ENCODE data around the gene EXTL1. TPM values are rescaled to one million over a fixed set of nuclear protein-coding genes. Genes with fewer than 3 reads are reported as not detected.

The EXTL1 gene
- total and polyA plus RNA-seq, 2 of the 4 experiments (the other 2 are of a cell fraction) = 0.90 to 5.2 TPM

DNA sequence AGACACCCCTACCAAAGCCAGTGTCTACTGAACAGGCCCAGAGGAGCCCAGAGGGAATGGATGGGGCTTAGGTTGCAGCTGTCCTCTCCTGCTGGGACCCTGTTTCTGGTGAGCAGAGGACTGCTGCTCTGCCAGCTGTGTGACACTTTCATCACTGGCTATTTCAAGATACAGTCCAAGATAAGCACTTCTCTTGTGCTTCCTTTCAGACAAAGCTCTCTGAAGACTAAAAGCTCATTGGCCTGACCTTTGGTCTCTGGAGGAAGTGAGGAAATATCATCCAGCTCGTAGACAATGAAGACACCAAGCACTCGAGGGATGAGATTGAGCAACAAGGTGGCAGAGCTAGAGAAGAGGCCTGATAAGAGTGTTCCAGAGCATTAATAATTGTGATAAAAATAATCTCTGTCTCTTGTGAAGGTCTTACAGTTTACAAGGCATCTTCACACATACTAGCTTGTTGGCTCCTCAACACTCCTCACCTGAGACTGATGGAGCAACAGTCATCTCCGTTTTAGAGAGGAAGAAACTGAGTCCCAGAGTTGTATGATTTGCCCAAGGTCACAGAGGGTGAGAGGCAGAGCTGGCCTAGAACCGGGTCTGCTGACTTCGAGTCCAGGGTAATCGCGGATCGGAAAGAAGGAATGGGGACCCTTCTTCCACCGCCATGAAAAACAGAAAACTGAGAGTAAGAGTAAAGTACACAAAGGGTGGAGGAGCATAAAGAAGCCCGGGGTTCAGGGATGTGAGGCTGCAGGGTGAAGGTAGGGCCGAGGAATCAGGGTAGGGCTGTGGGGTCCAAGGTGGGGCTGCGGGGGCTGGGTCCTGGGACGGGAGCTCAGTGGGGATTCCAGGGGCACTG lies 24.4 kb upstream of the EXTL1 start:
- in situ Hi-C loops (cut with MboI; ENCODE audit: low sequenced_read_pairs) = loop anchor here (5.0 to 10.0 kb wide), 2 partner anchors 100 to 172 kb away; no protein-coding TSS in a partner anchor
- intact Hi-C loops (cut with micrococcal nuclease) = no loop called here
- Histone ChIP-seq H4K8ac (ENCODE audit: low read depth in 2 of 2, low read length in 2 of 2) (peak overlapping the region; percentile 90 to 98), H2BK20ac (ENCODE audit: low read depth, low read length) (peak overlapping the region; percentile 46; the same call in 1 of the 2 replicates), H3K27me3 (ENCODE audit: control insufficient read depth, insufficient read depth, low read length) (no peaks in the 10 kb centered on the region), H3K36me3 (ENCODE audit: control insufficient read depth, insufficient read depth, low read length) (no peaks in the 10 kb centered on the region), H2BK120ac (ENCODE audit: low read depth, low read length) (peak overlapping the region; percentile 71), H3K23ac (ENCODE audit: low read depth, low read length) (peak overlapping the region; percentile 92), H3K4me3 (ENCODE audit: insufficient read depth, low read depth, low read length) (peak overlapping the region; percentile 48), H4K91ac (ENCODE audit: insufficient read depth, low read depth, low read length) (peak overlapping the region; percentile 84), H2AK9ac (replicated peaks; ENCODE audit: low read depth, low read length, poor library complexity) (peak overlapping the region; percentile 93), H4K20me1 (ENCODE audit: insufficient read depth, low read length) (no peaks in the 10 kb centered on the region), H3K14ac (replicated peaks; ENCODE audit: low read depth, low read length) (peak overlapping the region; percentile 98), H3K9ac (ENCODE audit: low read depth, low read length) (peak overlapping the region; percentile 63), H3K4me1 (ENCODE audit: control insufficient read depth, insufficient read depth, low read length) (peaks cover 9% of the 10 kb centered on the region), H4K5ac (ENCODE audit: low read depth, low read length) (peak overlapping the region; percentile 95), H2BK5ac (ENCODE audit: low read depth, low read length, poor library complexity, severe bottlenecking) (peak overlapping the region; percentile 77), H3K9me1 (ENCODE audit: insufficient read depth, low read length) (peaks cover 12% of the 10 kb centered on the region), H2AK5ac (ENCODE audit: low read depth, low read length) (peak overlapping the region; percentile 91), H3K27ac (ENCODE audit: insufficient read depth, low read length) (peak overlapping the region; percentile 55), H2BK15ac (ENCODE audit: low read depth, low read length) (peak overlapping the region; percentile 29), H2AFZ (replicated peaks; ENCODE audit: low read length, poor library complexity) (peak overlapping the region; percentile 87), H3K56ac (ENCODE audit: extremely low read depth, insufficient read depth, low read length) (peak overlapping the region; percentile 63), H3K18ac (ENCODE audit: low read depth, low read length) (peak overlapping the region; percentile 53; the same call in 1 of the 2 replicates), H3K9me3 (ENCODE audit: control insufficient read depth, insufficient read depth, low read length) (no peaks in the 10 kb centered on the region), H3K4me2 (ENCODE audit: low read depth, low read length) (peak overlapping the region; percentile 85), H3K4ac (ENCODE audit: low read depth, low read length) (peak overlapping the region; percentile 91), H3K79me1 (ENCODE audit: low read depth in 1 of 2, low read length in 2 of 2) (peaks cover 6 to 20% of the 10 kb centered on the region in 2 experiments; a peak in 3 of 4 replicates)
- 0% methylated on average over 3 of the region's 13 CpGs; no CpG with 5 or more reads in 1 of the 2 experiments for WGBS, 2 experiments (ENCODE audit: extremely low coverage in 2 of 2, insufficient read length in 1 of 2)
- no peak for ATAC-seq (ENCODE audit: low read depth)
- dilution Hi-C loops (cut with HindIII; ENCODE audit: low sequenced_read_pairs, unreplicated experiment) = no loop called here
- DNase-seq = peak; percentile 71
- ChIA-PET CTCF (interaction anchor here (0.5 to 2.8 kb wide), 15 partner anchors 9 to 388 kb away, joined by 3 to 47 read pairs (median 4); partner anchors contain the start of gene PAQR7), POLR2A (ENCODE audit: unreplicated experiment) (interaction anchor here (0.6 to 1.6 kb wide), 5 partner anchors 9 to 130 kb away, joined by 3 to 13 read pairs (median 4); no protein-coding TSS in a partner anchor)
- TF ChIP-seq MAZ (IDR thresholded peaks at IDR 0.05; ENCODE audit: borderline replicate concordance, low read depth, low read length) = no peak
- TF ChIP-seq CEBPB (IDR thresholded peaks at IDR 0.05; ENCODE audit: low read depth, low read length) = peak; percentile 94
- BruUV-seq (replicated peaks) = no TSS peak

Data from IMR-90 (cell line).